Suprapubic skin (tissue), 3 donors: ENCODE measurements around the gene DDX21.
"Not testable (repeated sequence)": the region's sequence is repeated elsewhere in the genome, so short reads cannot be mapped to it uniquely, and the experiment has no call there.

ENCODE experiments used
- POLR2A ChIP-seq, 2 donors: fragments of 450-650 bp; IDR thresholded peaks; one replicate each; pipeline ENCODE4 v1.6.1; 2017; ENCODE audit warnings: antibody characterized with exemption in 2 of 2, mild to moderate bottlenecking in 2 of 2, moderate library complexity in 2 of 2
- TF ChIP-seq, protein P1 (sequence below), 2 donors: fragments of 200-600 bp in 1 of 2; fragments of 450-650 bp in 1 of 2; sonication (generic) in 1 of 2; IDR thresholded peaks; one replicate each; pipeline ENCODE4 v1.5.1; 2016 to 2019; ENCODE audit warnings: antibody characterized with exemption in 2 of 2, mild to moderate bottlenecking in 1 of 2, moderate library complexity in 1 of 2

DNA sequence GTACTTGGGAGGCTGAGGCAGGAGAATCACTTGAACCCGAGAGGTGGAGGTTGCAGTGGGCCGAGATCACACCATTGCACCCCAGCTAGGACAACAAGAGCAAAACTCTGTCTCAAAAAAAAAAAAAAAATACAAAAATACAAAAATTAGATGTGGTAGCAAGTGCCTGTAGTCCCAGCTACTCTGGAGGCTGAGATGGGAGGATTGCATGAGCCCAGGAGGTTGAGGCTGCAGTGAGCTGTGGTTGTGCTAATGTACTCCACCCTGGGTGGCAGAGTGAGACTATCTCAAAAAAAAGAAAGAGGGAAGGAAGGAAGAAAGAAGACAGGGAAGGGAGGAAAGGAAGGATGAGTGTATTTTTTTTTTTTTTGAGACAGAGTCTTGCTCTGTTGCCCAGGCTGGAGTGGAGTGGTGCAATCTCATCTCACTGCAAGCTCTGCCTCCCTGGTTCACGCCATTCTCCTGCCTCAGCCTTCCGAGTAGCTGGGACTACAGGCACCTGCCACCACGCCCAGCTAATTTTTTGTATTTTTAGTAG is 20.0 kb downstream of the DDX21 start:
- TF ChIP-seq, protein P1, sequence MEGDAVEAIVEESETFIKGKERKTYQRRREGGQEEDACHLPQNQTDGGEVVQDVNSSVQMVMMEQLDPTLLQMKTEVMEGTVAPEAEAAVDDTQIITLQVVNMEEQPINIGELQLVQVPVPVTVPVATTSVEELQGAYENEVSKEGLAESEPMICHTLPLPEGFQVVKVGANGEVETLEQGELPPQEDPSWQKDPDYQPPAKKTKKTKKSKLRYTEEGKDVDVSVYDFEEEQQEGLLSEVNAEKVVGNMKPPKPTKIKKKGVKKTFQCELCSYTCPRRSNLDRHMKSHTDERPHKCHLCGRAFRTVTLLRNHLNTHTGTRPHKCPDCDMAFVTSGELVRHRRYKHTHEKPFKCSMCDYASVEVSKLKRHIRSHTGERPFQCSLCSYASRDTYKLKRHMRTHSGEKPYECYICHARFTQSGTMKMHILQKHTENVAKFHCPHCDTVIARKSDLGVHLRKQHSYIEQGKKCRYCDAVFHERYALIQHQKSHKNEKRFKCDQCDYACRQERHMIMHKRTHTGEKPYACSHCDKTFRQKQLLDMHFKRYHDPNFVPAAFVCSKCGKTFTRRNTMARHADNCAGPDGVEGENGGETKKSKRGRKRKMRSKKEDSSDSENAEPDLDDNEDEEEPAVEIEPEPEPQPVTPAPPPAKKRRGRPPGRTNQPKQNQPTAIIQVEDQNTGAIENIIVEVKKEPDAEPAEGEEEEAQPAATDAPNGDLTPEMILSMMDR (IDR thresholded peaks at IDR 0.05): not testable (repeated sequence)
- not testable (repeated sequence) for TF ChIP-seq POLR2A (IDR thresholded peaks at IDR 0.05)
